ENCODE measurements around the gene ONECUT1.

The ONECUT1 gene

GRCh38 chr15:52764731-52765130 lies 25.4 kb downstream of the ONECUT1 start:
- Mint-ChIP-seq H3K9me3 (no peaks in the 10 kb centered on the region), H3K4me3 (no peak overlapping the region), H3K36me3 (no peaks in the 10 kb centered on the region), H3K4me1 (no peaks in the 10 kb centered on the region), H3K27ac (no peak overlapping the region), H3K27me3 (peaks cover 17% of the 10 kb centered on the region)

GRCh38 chr15:52762621-52763020 lies 27.5 kb downstream of the ONECUT1 start:
- no peak overlapping the region for H3K27ac Mint-ChIP-seq
- no peak overlapping the region for H3K4me3 Mint-ChIP-seq
- peaks cover 14% of the 10 kb centered on the region for H3K27me3 Mint-ChIP-seq
- no peaks in the 10 kb centered on the region for H3K36me3 Mint-ChIP-seq
- no peaks in the 10 kb centered on the region for H3K4me1 Mint-ChIP-seq
- no peaks in the 10 kb centered on the region for H3K9me3 Mint-ChIP-seq

- Mint-ChIP-seq H3K27me3 (peaks cover 12% of the 10 kb centered on the region), H3K36me3 (no peaks in the 10 kb centered on the region), H3K4me3 (no peak overlapping the region), H3K9me3 (no peaks in the 10 kb centered on the region), H3K27ac (no peak overlapping the region), H3K4me1 (no peaks in the 10 kb centered on the region)
Observed at GRCh38 chr15:52760562-52760961, 29.6 kb downstream of the ONECUT1 start.

- H3K9me3 Mint-ChIP-seq: no peaks in the 10 kb centered on the region
- no peaks in the 10 kb centered on the region for H3K4me1 Mint-ChIP-seq
- H3K27ac Mint-ChIP-seq: no peak overlapping the region
- peaks cover 12% of the 10 kb centered on the region for H3K27me3 Mint-ChIP-seq
- no peaks in the 10 kb centered on the region for H3K36me3 Mint-ChIP-seq
- no peak overlapping the region for H3K4me3 Mint-ChIP-seq
Observed at GRCh38 chr15:52759969-52760368, 30.2 kb downstream of the ONECUT1 start.

GRCh38 chr15:52757496-52757895 lies 32.6 kb downstream of the ONECUT1 start:
- no peaks in the 10 kb centered on the region for H3K9me3 Mint-ChIP-seq
- no peak overlapping the region for H3K27ac Mint-ChIP-seq
- peaks cover 13% of the 10 kb centered on the region for H3K27me3 Mint-ChIP-seq
- no peaks in the 10 kb centered on the region for H3K36me3 Mint-ChIP-seq
- H3K4me3 Mint-ChIP-seq: no peak overlapping the region
- H3K4me1 Mint-ChIP-seq: no peaks in the 10 kb centered on the region

GRCh38 chr15:52751522-52751921 lies 38.6 kb downstream of the ONECUT1 start:
- no peaks in the 10 kb centered on the region for H3K4me1 Mint-ChIP-seq
- no peak overlapping the region for H3K4me3 Mint-ChIP-seq
- peaks cover 22% of the 10 kb centered on the region for H3K27me3 Mint-ChIP-seq
- H3K9me3 Mint-ChIP-seq: no peaks in the 10 kb centered on the region
- no peak overlapping the region for H3K27ac Mint-ChIP-seq
- no peaks in the 10 kb centered on the region for H3K36me3 Mint-ChIP-seq

- Mint-ChIP-seq H3K4me1 (no peaks in the 10 kb centered on the region), H3K27ac (no peak overlapping the region), H3K4me3 (no peak overlapping the region), H3K27me3 (peaks cover 19% of the 10 kb centered on the region), H3K36me3 (no peaks in the 10 kb centered on the region), H3K9me3 (no peaks in the 10 kb centered on the region)
Observed at GRCh38 chr15:52749258-52749657, 40.9 kb downstream of the ONECUT1 start.

GRCh38 chr15:52746162-52746757 lies 43.9 kb downstream of the ONECUT1 start:
- no peaks in the 10 kb centered on the region for H3K9me3 Mint-ChIP-seq
- no peaks in the 10 kb centered on the region for H3K36me3 Mint-ChIP-seq
- no peaks in the 10 kb centered on the region for H3K4me1 Mint-ChIP-seq
- no peak overlapping the region for H3K4me3 Mint-ChIP-seq
- H3K27me3 Mint-ChIP-seq: peaks cover 14% of the 10 kb centered on the region
- H3K27ac Mint-ChIP-seq: no peak overlapping the region

- Mint-ChIP-seq H3K27ac (no peak overlapping the region), H3K36me3 (no peaks in the 10 kb centered on the region), H3K4me1 (no peaks in the 10 kb centered on the region), H3K9me3 (no peaks in the 10 kb centered on the region), H3K4me3 (no peak overlapping the region), H3K27me3 (peaks cover 10% of the 10 kb centered on the region)
Observed at GRCh38 chr15:52745326-52746161, 44.6 kb downstream of the ONECUT1 start.

- Mint-ChIP-seq H3K4me3 (no peak overlapping the region), H3K9me3 (no peaks in the 10 kb centered on the region), H3K36me3 (no peaks in the 10 kb centered on the region), H3K4me1 (no peaks in the 10 kb centered on the region), H3K27ac (no peak overlapping the region), H3K27me3 (no peaks in the 10 kb centered on the region)
Observed at GRCh38 chr15:52738311-52738710, 51.8 kb downstream of the ONECUT1 start.

- Mint-ChIP-seq H3K27ac (no peak overlapping the region), H3K4me1 (no peaks in the 10 kb centered on the region), H3K36me3 (no peaks in the 10 kb centered on the region), H3K27me3 (no peaks in the 10 kb centered on the region), H3K9me3 (no peaks in the 10 kb centered on the region), H3K4me3 (no peak overlapping the region)
Observed at GRCh38 chr15:52737720-52738119, 52.4 kb downstream of the ONECUT1 start.

GRCh38 chr15:52735231-52736089 lies 54.7 kb downstream of the ONECUT1 start:
- H3K4me3 Mint-ChIP-seq: no peak overlapping the region

GRCh38 chr15:52734329-52734728 lies 55.8 kb downstream of the ONECUT1 start:
- Mint-ChIP-seq H3K4me3 (no peak overlapping the region), H3K27ac (peak overlapping the region; percentile 38), H3K9me3 (no peaks in the 10 kb centered on the region), H3K27me3 (no peaks in the 10 kb centered on the region), H3K36me3 (no peaks in the 10 kb centered on the region), H3K4me1 (peaks cover 19% of the 10 kb centered on the region)

More at GRCh38 chr15:52735231-52736089, 54.7 kb downstream of the ONECUT1 start:
- Mint-ChIP-seq H3K27me3 (no peaks in the 10 kb centered on the region), H3K9me3 (no peaks in the 10 kb centered on the region), H3K4me1 (peaks cover 7% of the 10 kb centered on the region), H3K27ac (no peak overlapping the region), H3K36me3 (no peaks in the 10 kb centered on the region)

GRCh38 chr15:52733696-52734255 lies 56.4 kb downstream of the ONECUT1 start:
- H3K36me3 Mint-ChIP-seq: no peaks in the 10 kb centered on the region
- peaks cover 23% of the 10 kb centered on the region for H3K4me1 Mint-ChIP-seq
- no peak overlapping the region for H3K4me3 Mint-ChIP-seq
- no peak overlapping the region for H3K27ac Mint-ChIP-seq
- no peaks in the 10 kb centered on the region for H3K27me3 Mint-ChIP-seq
- no peaks in the 10 kb centered on the region for H3K9me3 Mint-ChIP-seq

- no peak overlapping the region for H3K27ac Mint-ChIP-seq
- H3K4me1 Mint-ChIP-seq: peaks cover 26% of the 10 kb centered on the region
- H3K9me3 Mint-ChIP-seq: no peaks in the 10 kb centered on the region
- H3K4me3 Mint-ChIP-seq: no peak overlapping the region
- H3K36me3 Mint-ChIP-seq: no peaks in the 10 kb centered on the region
- H3K27me3 Mint-ChIP-seq: no peaks in the 10 kb centered on the region
Observed at GRCh38 chr15:52733088-52733487, 57.0 kb downstream of the ONECUT1 start.

Data from activated naive CD4-positive, alpha-beta T cell treated with anti-CD3 and anti-CD28 coated beads, Interleukin-2, amount 50 U/mL, for 24 hours (primary cell).